H7 (cell line): ENCODE data around the gene PRKCE. TPM values are rescaled to one million over a fixed set of nuclear protein-coding genes. Genes with fewer than 3 reads are reported as not detected.

ENCODE experiments used
- DNase-seq: peaks from one replicate; pipeline ENCODE4 v3.0.0; 2012
- H3K27me3 ChIP-seq: 2 replicates; pipeline ENCODE4 v1.6.0; 2011; ENCODE audit warnings: mild to moderate bottlenecking, low read length; ENCODE audit not compliant: control insufficient read depth, insufficient read depth
- H3K36me3 ChIP-seq: replicated peaks from 2 replicates; pipeline ENCODE4 v1.5.1; 2011; ENCODE audit warnings: low read length; ENCODE audit not compliant: control insufficient read depth, insufficient read depth
- H3K4me3 ChIP-seq: 2 replicates; pipeline ENCODE4 v1.5.1; 2011; ENCODE audit warnings: low read depth, mild to moderate bottlenecking, control low read depth, low read length, moderate library complexity; ENCODE audit not compliant: insufficient read depth
- total RNA-seq: library from RNA; depleted of rRNA; stranded (reverse); fragments of >200 nt; shearing (Covaris generic); gene quantifications from 2 replicates; pipeline ENCODE4 v1.2.3, GENCODE V29; 2014

Gene PRKCE
- total RNA-seq, 1 experiment from 2014 or later: 1.2 TPM

DNA sequence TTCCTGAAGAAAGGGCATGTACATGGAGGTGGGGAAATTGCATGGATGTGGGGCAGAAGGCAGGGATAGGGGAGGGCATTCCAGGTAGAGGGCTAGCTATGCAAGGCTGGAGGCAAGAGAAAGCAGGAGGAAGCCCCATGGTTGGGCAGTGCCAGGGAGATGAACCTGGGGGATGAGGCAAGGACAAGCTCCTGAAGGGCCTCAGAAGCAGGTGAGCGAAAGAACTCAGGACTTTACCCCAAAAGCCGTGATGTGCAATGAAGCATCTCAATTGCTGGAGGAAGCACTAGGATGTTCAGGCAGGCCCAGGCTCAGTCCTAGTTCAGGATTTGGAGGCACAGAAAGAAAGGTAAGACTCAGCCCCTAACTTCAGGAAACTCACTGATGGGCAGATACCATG is 528.7 kb downstream of the PRKCE start:
- Histone ChIP-seq H3K36me3 (no peaks in the 10 kb centered on the region), H3K27me3 (no peaks in the 10 kb centered on the region), H3K4me3 (no peak overlapping the region)
- no peak for DNase-seq

GRCh38 chr2:46181306-46181705 is 529.8 kb downstream of the PRKCE start:
- Histone ChIP-seq H3K4me3 (no peak overlapping the region), H3K36me3 (no peaks in the 10 kb centered on the region), H3K27me3 (no peaks in the 10 kb centered on the region)
- DNase-seq: no peak

GRCh38 chr2:46181789-46182530 is 530.5 kb downstream of the PRKCE start:
- H3K36me3 ChIP-seq: no peaks in the 10 kb centered on the region
- DNase-seq: no peak
- no peaks in the 10 kb centered on the region for H3K27me3 ChIP-seq
- H3K4me3 ChIP-seq: no peak overlapping the region

DNA sequence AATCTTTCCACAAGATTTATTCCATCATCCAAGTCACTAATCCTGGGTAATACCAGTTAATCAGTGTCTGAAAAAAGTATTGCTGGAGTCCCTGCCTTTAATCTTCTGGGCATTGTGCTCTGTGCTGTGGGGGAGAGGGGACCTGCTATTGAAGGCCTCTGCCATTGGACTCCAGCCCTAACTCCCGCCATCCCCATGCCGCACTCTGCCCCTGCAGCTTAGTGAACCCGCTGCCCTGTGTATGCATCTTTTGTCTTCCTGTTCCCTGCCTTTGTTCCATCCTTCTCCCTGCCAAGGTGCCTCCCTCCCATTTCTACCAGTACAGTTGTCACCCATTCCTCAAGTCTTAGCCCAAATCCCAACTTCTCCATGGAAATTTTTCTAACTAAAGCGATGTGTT is 532.0 kb downstream of the PRKCE start:
- no peak overlapping the region for H3K4me3 ChIP-seq
- H3K27me3 ChIP-seq: no peaks in the 10 kb centered on the region
- DNase-seq: no peak
- no peaks in the 10 kb centered on the region for H3K36me3 ChIP-seq

GRCh38 chr2:46184794-46185583 is 533.5 kb downstream of the PRKCE start:
- Histone ChIP-seq H3K4me3 (no peak overlapping the region), H3K27me3 (no peaks in the 10 kb centered on the region), H3K36me3 (no peaks in the 10 kb centered on the region)
- DNase-seq: peak; percentile 84

DNA sequence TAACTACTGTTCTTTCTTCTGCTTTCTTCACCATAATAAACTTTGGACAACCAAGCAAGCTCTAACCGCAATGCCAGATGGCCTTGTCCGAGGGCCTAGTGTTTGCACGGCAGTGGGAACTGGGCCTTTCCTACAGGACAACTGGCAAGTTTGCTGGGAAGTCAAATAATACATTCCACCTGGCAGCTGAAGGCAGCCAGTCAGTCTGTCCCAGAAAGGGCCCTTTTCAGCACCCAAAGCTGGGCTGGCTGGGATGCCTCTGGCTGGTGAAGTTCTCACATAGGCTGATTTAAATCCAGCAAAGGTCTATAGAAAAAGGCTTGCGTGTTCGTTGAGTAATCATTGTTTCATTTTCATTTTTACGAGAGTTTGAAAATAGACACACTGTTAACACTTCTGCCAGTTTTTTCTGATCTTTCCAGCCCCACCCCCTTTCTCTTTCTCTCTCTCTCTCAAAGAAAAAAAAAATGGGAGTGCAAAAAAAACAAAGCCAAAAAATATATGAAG is 535.7 kb downstream of the PRKCE start:
- H3K36me3 ChIP-seq: no peaks in the 10 kb centered on the region
- DNase-seq: no peak
- H3K4me3 ChIP-seq: no peak overlapping the region
- no peaks in the 10 kb centered on the region for H3K27me3 ChIP-seq

DNA sequence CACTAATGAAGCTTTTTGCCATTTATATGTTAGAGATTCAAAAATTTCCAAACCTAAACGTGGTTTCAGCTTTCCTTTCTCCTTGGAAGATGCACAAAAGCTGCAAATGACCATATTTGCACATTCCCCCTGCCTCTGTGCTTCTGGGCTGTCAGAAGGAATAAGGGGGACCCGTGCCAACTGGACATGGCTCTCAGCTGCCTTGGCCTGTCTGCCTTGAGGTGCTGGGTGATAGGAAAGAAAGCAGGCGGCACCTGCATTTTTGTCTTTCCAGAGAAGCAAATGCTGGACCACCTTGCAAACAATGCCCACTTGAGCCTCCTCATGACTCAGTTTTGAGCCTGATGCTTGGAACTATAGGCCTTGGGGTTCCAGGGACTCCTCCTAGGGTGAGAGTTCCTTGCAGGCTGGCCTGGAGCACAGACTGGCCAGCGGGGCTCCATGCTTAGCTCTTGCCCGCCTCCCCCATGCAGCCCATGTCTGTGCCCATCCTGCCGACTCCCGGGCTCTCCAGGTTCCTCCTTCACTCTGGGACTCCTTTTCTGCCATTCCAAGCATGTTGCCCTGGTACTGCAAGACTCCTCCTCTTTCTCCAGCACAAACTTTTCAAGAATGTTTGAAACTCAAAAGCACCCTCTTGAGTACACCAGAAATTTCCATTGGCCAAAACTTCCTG is 536.7 kb downstream of the PRKCE start:
- DNase-seq: no peak
- Histone ChIP-seq H3K36me3 (no peaks in the 10 kb centered on the region), H3K27me3 (no peaks in the 10 kb centered on the region), H3K4me3 (no peak overlapping the region)

DNA sequence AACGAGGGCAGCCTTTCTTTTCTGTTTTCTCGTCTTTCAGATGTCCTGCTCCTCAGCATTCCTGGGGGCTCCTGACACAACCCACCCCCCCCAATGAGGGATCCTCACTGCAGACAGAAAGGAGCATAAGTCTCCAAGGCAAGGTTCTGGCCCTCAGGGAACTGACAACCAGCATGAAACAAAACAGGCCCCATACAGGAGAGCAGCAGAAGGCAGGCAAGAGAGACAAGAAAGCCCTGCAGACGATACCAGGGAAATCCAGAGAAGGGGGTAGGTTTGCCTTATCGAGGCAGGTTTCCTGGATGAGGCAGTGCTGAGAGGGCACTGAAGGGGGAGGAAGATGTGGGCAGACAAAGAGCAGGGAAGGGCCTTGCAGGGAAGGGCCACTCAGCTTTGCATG is 541.9 kb downstream of the PRKCE start:
- no peak overlapping the region for H3K4me3 ChIP-seq
- DNase-seq: peak; percentile 13
- no peaks in the 10 kb centered on the region for H3K36me3 ChIP-seq
- no peaks in the 10 kb centered on the region for H3K27me3 ChIP-seq

GRCh38 chr2:46193855-46194254 is 542.4 kb downstream of the PRKCE start:
- H3K27me3 ChIP-seq: no peaks in the 10 kb centered on the region
- H3K36me3 ChIP-seq: no peaks in the 10 kb centered on the region
- H3K4me3 ChIP-seq: no peak overlapping the region
- DNase-seq: peak; percentile 3

- H3K4me3 ChIP-seq: no peak overlapping the region
- no peaks in the 10 kb centered on the region for H3K36me3 ChIP-seq
- no peaks in the 10 kb centered on the region for H3K27me3 ChIP-seq
- DNase-seq: peak; percentile 9
Observed at GRCh38 chr2:46194856-46195255, 543.4 kb downstream of the PRKCE start.

DNA sequence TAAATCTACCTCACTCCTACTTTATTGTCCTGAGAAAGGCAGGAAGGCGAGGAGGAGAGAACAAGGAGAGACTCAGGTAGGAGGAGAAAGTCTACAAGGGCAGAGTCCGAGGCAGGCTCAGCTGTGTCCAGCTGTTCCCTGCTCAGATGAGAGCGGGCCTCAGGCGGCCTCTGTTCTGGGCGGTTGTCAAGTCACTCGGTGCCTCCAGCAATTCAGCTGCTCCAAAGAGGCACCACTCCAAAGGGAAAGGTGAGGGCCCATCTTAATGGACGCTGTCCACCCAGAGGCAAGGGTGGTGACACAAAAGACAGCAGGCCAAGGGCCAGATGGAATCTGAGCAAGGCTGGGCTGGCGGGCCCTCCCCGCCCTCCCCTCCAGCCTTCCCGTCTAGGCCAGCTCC is 544.3 kb downstream of the PRKCE start:
- H3K4me3 ChIP-seq: no peak overlapping the region
- no peaks in the 10 kb centered on the region for H3K27me3 ChIP-seq
- DNase-seq: no peak
- no peaks in the 10 kb centered on the region for H3K36me3 ChIP-seq

DNA sequence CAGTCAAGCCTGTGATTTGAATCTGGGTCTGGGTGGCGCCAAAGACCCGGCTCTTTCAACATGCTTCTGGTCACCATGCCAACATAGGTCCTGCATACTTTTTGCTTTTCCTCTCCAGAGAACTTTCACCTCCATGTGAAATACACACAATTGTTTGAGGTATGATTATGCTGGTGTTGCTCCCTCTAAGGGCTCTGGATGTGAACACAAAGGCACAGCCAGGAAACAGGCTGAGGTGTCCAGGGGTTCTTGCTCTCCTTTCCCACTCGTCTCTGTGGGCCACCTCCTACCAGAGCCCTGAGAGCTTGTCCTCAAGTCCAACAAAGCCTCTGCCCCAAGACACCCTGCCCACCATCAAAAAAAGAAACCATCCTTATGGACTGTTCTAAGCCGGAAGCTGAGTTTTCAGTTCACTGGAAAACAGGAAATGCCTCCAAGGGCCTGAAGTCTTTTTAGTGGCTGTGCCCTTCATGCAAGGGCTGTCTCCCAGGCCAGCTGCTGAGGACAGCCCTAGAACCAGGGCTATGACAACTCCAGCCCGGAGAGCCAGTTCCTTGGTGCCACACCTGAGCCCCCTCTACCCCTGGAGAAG is 545.5 kb downstream of the PRKCE start:
- peak; percentile 5 for DNase-seq
- H3K27me3 ChIP-seq: no peaks in the 10 kb centered on the region
- no peak overlapping the region for H3K4me3 ChIP-seq
- no peaks in the 10 kb centered on the region for H3K36me3 ChIP-seq

- H3K36me3 ChIP-seq: no peaks in the 10 kb centered on the region
- no peaks in the 10 kb centered on the region for H3K27me3 ChIP-seq
- no peak overlapping the region for H3K4me3 ChIP-seq
- DNase-seq: no peak
Observed at GRCh38 chr2:46197672-46198071, 546.2 kb downstream of the PRKCE start.

- H3K27me3 ChIP-seq: no peaks in the 10 kb centered on the region
- no peaks in the 10 kb centered on the region for H3K36me3 ChIP-seq
- DNase-seq: peak; percentile 5
- no peak overlapping the region for H3K4me3 ChIP-seq
Observed at GRCh38 chr2:46198164-46198883, 546.8 kb downstream of the PRKCE start.
